H1 (cell line): ENCODE results near the gene SEMA3B. TPM values are rescaled to one million over a fixed set of nuclear protein-coding genes. Genes with fewer than 3 reads are reported as not detected.

Experiments used
- CTCF ChIA-PET: fragments of 300-600 bp; sonication (Branson Sonifier 250); formaldehyde crosslinking; loops from one replicate; lab custom pipeline; 2021; ENCODE audit not compliant: partially characterized antibody; lab: Charles Lee
- POLR2A ChIA-PET: fragments of 300-600 bp; sonication (Branson Sonifier 250); formaldehyde crosslinking; loops from one replicate; lab custom pipeline; 2021; ENCODE audit warnings: inconsistent platforms; ENCODE audit not compliant: partially characterized antibody; lab: Charles Lee
- DNase-seq, 2 experiments: peaks; one replicate each; pipeline versions ENCODE4 v3.0.0 to v3.0.0-alpha.2; 2010 to 2022; ENCODE audit warnings: low spot score in 2 of 2, low read depth in 1 of 2, mixed read lengths in 1 of 2
- FAIRE-seq: peaks from 2 replicates; lab custom pipeline; 2011; peaks lifted over from hg19 to GRCh38; lab: Jason Lieb, UNC
- H2AFZ ChIP-seq: 2 replicates; pipeline ENCODE4 v1.8.1; 2012; ENCODE audit warnings: low read length, inconsistent platforms
- H2AK5ac ChIP-seq: 2 replicates; pipeline ENCODE4 v1.6.1; 2013; ENCODE audit warnings: low read depth, low read length
- H2BK120ac ChIP-seq: replicated peaks from 2 replicates; pipeline ENCODE3; 2013; ENCODE audit warnings: low read depth, low read length, inconsistent platforms
- H2BK12ac ChIP-seq: 2 replicates; pipeline ENCODE4 v1.6.1; 2013; ENCODE audit warnings: low read depth, low read length
- H2BK15ac ChIP-seq: 2 replicates; pipeline ENCODE4 v1.6.1; 2013; ENCODE audit warnings: low read length
- H2BK20ac ChIP-seq: 2 replicates; pipeline ENCODE4 v1.6.1; 2013; ENCODE audit warnings: low read length
- H2BK5ac ChIP-seq: 2 replicates; pipeline ENCODE4 v1.6.1; 2013; ENCODE audit warnings: low read depth, low read length
- H3K14ac ChIP-seq: 2 replicates; pipeline ENCODE4 v1.6.1; 2013; ENCODE audit warnings: inconsistent platforms; ENCODE audit not compliant: insufficient read length
- H3K18ac ChIP-seq: 2 replicates; pipeline ENCODE4 v1.6.1; 2013; ENCODE audit warnings: low read length; ENCODE audit errors: extremely low read depth
- H3K23ac ChIP-seq: 2 replicates; pipeline ENCODE4 v1.6.1; 2013; ENCODE audit warnings: inconsistent platforms; ENCODE audit not compliant: insufficient read length
- H3K23me2 ChIP-seq: 2 replicates; pipeline ENCODE4 v1.6.1; 2013; ENCODE audit warnings: low read depth, low read length
- H3K27ac ChIP-seq: 2 replicates; pipeline ENCODE4 v1.6.1; 2011; ENCODE audit warnings: low read depth, low read length, inconsistent platforms
- H3K27me3 ChIP-seq, 4 experiments: replicated peaks in 1 of 4; 1 replicate in 1 of 4; 2 replicates in 3 of 4; pipeline versions ENCODE4 v1.6.1 to v1.8.1; 2011 to 2013; ENCODE audit warnings: low read length in 3 of 4, mild to moderate bottlenecking in 3 of 4, inconsistent platforms in 2 of 4, mixed read lengths in 2 of 4, moderate library complexity in 1 of 4; ENCODE audit not compliant: control insufficient read depth in 3 of 4, insufficient read depth in 3 of 4; ENCODE audit errors: extremely low read depth in 1 of 4
- H3K36me3 ChIP-seq, 4 experiments: 2 replicates each; pipeline versions ENCODE4 v1.6.1 to v1.8.1; 2011 to 2013; ENCODE audit warnings: mild to moderate bottlenecking in 4 of 4, low read length in 3 of 4, moderate library complexity in 2 of 4, control low read depth in 1 of 4, inconsistent platforms in 1 of 4; ENCODE audit not compliant: insufficient read depth in 4 of 4, control insufficient read depth in 2 of 4
- H3K4ac ChIP-seq: replicated peaks from 2 replicates; pipeline ENCODE3; 2013; ENCODE audit warnings: low read length, low read depth, mixed read lengths, inconsistent platforms; ENCODE audit not compliant: insufficient read length
- H3K4me1 ChIP-seq, 4 experiments: replicated peaks in 1 of 4; 1 replicate in 1 of 4; 2 replicates in 3 of 4; pipeline versions ENCODE4 v1.6.1 to v1.8.1; 2011 to 2013; ENCODE audit warnings: low read length in 3 of 4, inconsistent platforms in 2 of 4, mixed read lengths in 1 of 4; ENCODE audit not compliant: insufficient read depth in 4 of 4, control insufficient read depth in 3 of 4
- H3K4me2 ChIP-seq, 2 experiments: 2 replicates each; pipeline versions ENCODE4 v1.6.1 to v1.8.1; 2011 to 2013; ENCODE audit warnings: low read depth in 2 of 2, low read length in 2 of 2, control low read depth in 1 of 2, inconsistent platforms in 1 of 2, mild to moderate bottlenecking in 1 of 2; ENCODE audit not compliant: insufficient read depth in 1 of 2
- H3K4me3 ChIP-seq, 4 experiments: fragments of 200-600, 300-600 bp in 1 of 4; sonication (generic), shearing (Covaris generic), sonication (Bioruptor Twin) in 1 of 4; 2 replicates each; pipeline versions ENCODE4 v1.5.1 to v1.8.1; 2011 to 2016; ENCODE audit warnings: low read length in 4 of 4, low read depth in 3 of 4, control low read depth in 2 of 4, inconsistent platforms in 2 of 4, mild to moderate bottlenecking in 2 of 4, mixed read lengths in 1 of 4, moderate library complexity in 1 of 4; ENCODE audit not compliant: insufficient read depth in 2 of 4; ENCODE audit errors: extremely low read depth in 1 of 4
- H3K56ac ChIP-seq: replicated peaks from 2 replicates; pipeline ENCODE3; 2013; ENCODE audit warnings: low read depth, mild to moderate bottlenecking, mixed read lengths, low read length, inconsistent platforms; ENCODE audit not compliant: insufficient read length
- H3K79me1 ChIP-seq: 2 replicates; pipeline ENCODE4 v1.6.1; 2013; ENCODE audit warnings: low read depth, low read length, control low read depth
- H3K79me2 ChIP-seq, 2 experiments: 2 replicates each; pipeline versions ENCODE4 v1.6.1 to v1.8.1; 2012 to 2013; ENCODE audit warnings: low read length in 2 of 2, mild to moderate bottlenecking in 2 of 2, inconsistent platforms in 1 of 2; ENCODE audit not compliant: insufficient read depth in 2 of 2, control insufficient read depth in 1 of 2
- H3K9ac ChIP-seq, 4 experiments: replicated peaks in 1 of 4; 1 replicate in 1 of 4; 2 replicates in 3 of 4; pipeline versions ENCODE4 v1.6.1 to v1.8.1; 2011 to 2013; ENCODE audit warnings: low read depth in 3 of 4, low read length in 3 of 4, control low read depth in 2 of 4, mild to moderate bottlenecking in 2 of 4, moderate library complexity in 2 of 4, inconsistent platforms in 1 of 4; ENCODE audit errors: extremely low read depth in 1 of 4
- H3K9me3 ChIP-seq, 2 experiments: 2 replicates each; pipeline versions ENCODE4 v1.6.1 to v1.8.1; 2012 to 2013; ENCODE audit warnings: mild to moderate bottlenecking in 2 of 2, moderate library complexity in 2 of 2, control low read depth in 1 of 2, inconsistent platforms in 1 of 2, low read depth in 1 of 2, low read length in 1 of 2, mixed read lengths in 1 of 2; ENCODE audit not compliant: insufficient read depth in 2 of 2
- H4K20me1 ChIP-seq, 2 experiments: replicated peaks in 1 of 2; 2 replicates each; pipeline versions ENCODE3 to v1.8.1; 2011 to 2013; ENCODE audit warnings: inconsistent platforms in 2 of 2, low read length in 2 of 2, mild to moderate bottlenecking in 1 of 2; ENCODE audit not compliant: insufficient read depth in 2 of 2, control insufficient read depth in 1 of 2
- H4K5ac ChIP-seq: 2 replicates; pipeline ENCODE4 v1.6.1; 2013; ENCODE audit warnings: low read length, low read depth, mixed read lengths, inconsistent platforms; ENCODE audit not compliant: insufficient read length
- H4K8ac ChIP-seq: 2 replicates; pipeline ENCODE4 v1.8.0; 2013; ENCODE audit warnings: mild to moderate bottlenecking, moderate library complexity, low read length, inconsistent platforms; ENCODE audit not compliant: insufficient read depth; ENCODE audit errors: extremely low read depth
- H4K91ac ChIP-seq: replicated peaks from 2 replicates; pipeline ENCODE3; 2013; ENCODE audit warnings: low read length, mixed read lengths, inconsistent platforms; ENCODE audit not compliant: insufficient read length
- MAFK ChIP-seq: IDR thresholded peaks from 2 replicates; pipeline ENCODE4 v1.6.1; 2012; ENCODE audit warnings: low read depth, mild to moderate bottlenecking, improper control_type of control experiment, low read length
- POLR2A ChIP-seq, 2 experiments: IDR thresholded peaks; 1 replicate in 1 of 2; 2 replicates in 1 of 2; pipeline ENCODE4 v1.6.1; 2011; ENCODE audit warnings: low read depth in 2 of 2, low read length in 2 of 2, mild to moderate bottlenecking in 2 of 2; ENCODE audit errors: control extremely low read depth in 1 of 2
- RFX5 ChIP-seq: IDR thresholded peaks from 2 replicates; pipeline ENCODE4 v1.6.1; 2011; ENCODE audit warnings: low read depth, low read length, improper control_type of control experiment, borderline replicate concordance
- RXRA ChIP-seq: IDR thresholded peaks from 2 replicates; pipeline ENCODE4 v1.6.1; 2011; ENCODE audit warnings: low read depth, mild to moderate bottlenecking, low read length, moderate library complexity; ENCODE audit not compliant: insufficient read depth
- SP2 ChIP-seq: IDR thresholded peaks from 2 replicates; pipeline ENCODE4 v1.6.1; 2012; ENCODE audit warnings: mild to moderate bottlenecking, low read length, inconsistent platforms
- WGBS, 2 experiments: shearing (Covaris generic) in 1 of 2; methylation state at CpG; one replicate each; pipeline versions ENCODE4 v1.1.6 to v1.1.7; 2013 to 2015; ENCODE audit warnings: low lambda C conversion rate in 2 of 2, mixed read lengths in 2 of 2, inconsistent platforms in 1 of 2, low coverage in 1 of 2, missing lambda C conversion rate in 1 of 2; ENCODE audit not compliant: insufficient replicate concordance in 2 of 2, insufficient coverage in 1 of 2, insufficient read length in 1 of 2; ENCODE audit errors: extremely low coverage in 1 of 2, missing lambda C conversion rate in 1 of 2; 5-methylcytosine and 5-hydroxymethylcytosine counted together
- polyA plus RNA-seq, 7 experiments: library from polyadenylated mRNA; depleted of rRNA in 3 of 7; stranded (reverse) in 5 of 7; unstranded in 2 of 7; fragments of >200 nt in 5 of 7; fragments of 200-250 nt in 2 of 7; gene quantifications; 1 replicate in 5 of 7; 2 replicates in 1 of 7; 4 replicates in 1 of 7; pipeline versions ENCODE4 v1.2.1 to v1.2.3, GENCODE V29; 2011 to 2013; ENCODE audit warnings: missing spikeins in 2 of 7, mixed read lengths in 2 of 7
- total RNA-seq: library from RNA; stranded (reverse); fragmentation: NEBNext Ultra II Directional; extraction: Animal tissue kit (Norgen Biotek cat#: 25700); gene quantifications from 2 replicates; pipeline ENCODE4 v1.2.1, GENCODE V29; 2021
- TF ChIP-seq, protein P1 (sequence below), 3 experiments: IDR thresholded peaks; 1 replicate in 2 of 3; 2 replicates in 1 of 3; pipeline versions ENCODE4 v1.5.1 to v1.6.1; 2011; ENCODE audit warnings: low read length in 3 of 3, mild to moderate bottlenecking in 3 of 3, inconsistent platforms in 2 of 3, low read depth in 1 of 3, moderate library complexity in 1 of 3; ENCODE audit not compliant: insufficient read depth in 1 of 3; ENCODE audit errors: control extremely low read depth in 1 of 3
- TF ChIP-seq, protein P2 (sequence below): IDR thresholded peaks from 2 replicates; pipeline ENCODE4 v1.6.1; 2011; ENCODE audit warnings: low read length, improper control_type of control experiment

Gene SEMA3B
- total and polyA plus RNA-seq, 2 of the 8 experiments (the other 6 are each of a cell fraction or from before 2014, with no cell fraction given), result 3.0 to 4.7 TPM

DNA sequence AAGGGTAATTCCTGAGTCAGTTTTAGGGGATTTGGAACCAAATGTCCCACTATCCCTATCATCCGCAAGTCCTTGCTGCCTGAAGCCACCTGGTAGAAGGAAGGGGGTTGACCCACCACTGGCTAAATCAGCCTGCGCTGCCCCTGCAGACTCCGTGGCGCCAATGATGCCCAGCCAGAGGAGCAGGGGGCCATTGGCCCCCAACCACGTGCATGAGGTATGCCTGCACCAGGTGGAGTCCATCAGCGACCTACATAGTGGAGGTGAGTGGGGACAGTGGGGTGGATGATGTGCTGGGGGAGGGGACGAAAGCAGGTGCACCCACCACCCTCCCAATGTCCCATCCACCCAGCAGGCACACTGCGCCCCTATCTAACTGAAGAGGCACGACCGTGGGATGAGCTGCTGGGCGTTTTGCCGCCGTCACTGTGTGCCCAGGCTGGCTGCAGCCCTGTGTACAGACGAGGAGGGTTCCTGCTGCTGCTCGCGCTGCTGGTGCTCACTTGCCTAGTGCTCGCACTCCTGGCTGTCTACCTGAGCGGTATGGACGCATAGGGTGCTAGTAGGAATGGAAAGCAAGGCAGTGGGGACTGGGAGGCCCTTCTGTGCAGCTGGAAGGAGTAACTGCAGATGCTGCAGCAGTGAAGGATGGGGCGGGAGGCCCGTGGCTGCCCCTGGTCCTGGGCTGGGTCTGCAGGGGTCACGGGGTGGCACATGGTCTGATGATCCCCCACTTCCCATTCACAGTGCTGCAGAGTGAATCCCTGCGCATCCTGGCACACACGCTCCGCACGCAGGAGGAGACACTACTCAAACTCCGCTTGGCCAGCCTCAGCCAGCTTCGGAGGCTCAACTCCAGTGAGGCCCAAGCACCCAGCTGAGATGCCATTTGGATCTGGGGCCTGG lies 17.6 kb downstream of the SEMA3B start:
- H3K27me3 ChIP-seq, result no peaks in the 10 kb centered on the region; a peak in 1 of 7 replicates
- H2BK20ac ChIP-seq, result no peak overlapping the region
- H3K23ac ChIP-seq, result no peak overlapping the region
- H4K8ac ChIP-seq, result no peak overlapping the region
- H2BK12ac ChIP-seq, result no peak overlapping the region
- DNase-seq, result no peak
- peaks cover 16 to 29% (median 22%) of the 10 kb centered on the region in 4 experiments for H3K36me3 ChIP-seq
- peaks cover 0 to 13% of the 10 kb centered on the region in 2 experiments for H4K20me1 ChIP-seq
- H3K23me2 ChIP-seq, result peaks cover 5% of the 10 kb centered on the region
- H3K18ac ChIP-seq, result no peak overlapping the region
- no peak overlapping the region for H2AFZ ChIP-seq
- no peak overlapping the region for H2AK5ac ChIP-seq
- H2BK15ac ChIP-seq, result no peak overlapping the region
- no peaks in the 10 kb centered on the region for H3K9me3 ChIP-seq
- no peak overlapping the region for H3K4ac ChIP-seq
- no peak overlapping the region for H3K56ac ChIP-seq
- WGBS, 2 experiments, result 95% methylated on average over 28 of the region's 28 CpGs; no CpG with 5 or more reads in 1 of the 2 experiments
- CTCF ChIA-PET, result interaction anchor here (0.5 to 2.0 kb wide), 5 partner anchors 7 to 328 kb away, joined by 3 to 7 read pairs (median 5); no protein-coding TSS in a partner anchor
- H3K9ac ChIP-seq, result no peak overlapping the region
- no peak overlapping the region for H3K27ac ChIP-seq
- H3K14ac ChIP-seq, result no peak overlapping the region
- peaks cover 0 to 12% of the 10 kb centered on the region in 2 experiments; a peak in 3 of 4 replicates for H3K79me2 ChIP-seq
- no peak overlapping the region for H4K91ac ChIP-seq
- H3K4me3 ChIP-seq, result no peak overlapping the region
- H4K5ac ChIP-seq, result no peak overlapping the region
- H3K79me1 ChIP-seq, result peaks cover 6% of the 10 kb centered on the region; the same call in 1 of the 2 replicates
- no peak for FAIRE-seq
- H3K4me1 ChIP-seq, result peaks cover 0 to under 1% (median under 1%) of the 10 kb centered on the region in 4 experiments; a peak in 3 of 7 replicates
- H2BK120ac ChIP-seq, result no peak overlapping the region
- H3K4me2 ChIP-seq, result no peak overlapping the region
- H2BK5ac ChIP-seq, result no peak overlapping the region
- POLR2A ChIA-PET, result interaction anchor here (1.7 to 6.8 kb wide), 2 partner anchors 8 to 16 kb away, joined by 3 to 122 read pairs; partner anchors contain the start of gene LSMEM2
- TF ChIP-seq SP2 (no peak), RXRA (no peak), POLR2A (IDR thresholded peaks at IDR 0.05; ENCODE audit: control extremely low read depth in 1 of 2, low read depth in 2 of 2, low read length in 2 of 2) (no peak), RFX5 (no peak), MAFK (no peak)
- TF ChIP-seq, protein P1, sequence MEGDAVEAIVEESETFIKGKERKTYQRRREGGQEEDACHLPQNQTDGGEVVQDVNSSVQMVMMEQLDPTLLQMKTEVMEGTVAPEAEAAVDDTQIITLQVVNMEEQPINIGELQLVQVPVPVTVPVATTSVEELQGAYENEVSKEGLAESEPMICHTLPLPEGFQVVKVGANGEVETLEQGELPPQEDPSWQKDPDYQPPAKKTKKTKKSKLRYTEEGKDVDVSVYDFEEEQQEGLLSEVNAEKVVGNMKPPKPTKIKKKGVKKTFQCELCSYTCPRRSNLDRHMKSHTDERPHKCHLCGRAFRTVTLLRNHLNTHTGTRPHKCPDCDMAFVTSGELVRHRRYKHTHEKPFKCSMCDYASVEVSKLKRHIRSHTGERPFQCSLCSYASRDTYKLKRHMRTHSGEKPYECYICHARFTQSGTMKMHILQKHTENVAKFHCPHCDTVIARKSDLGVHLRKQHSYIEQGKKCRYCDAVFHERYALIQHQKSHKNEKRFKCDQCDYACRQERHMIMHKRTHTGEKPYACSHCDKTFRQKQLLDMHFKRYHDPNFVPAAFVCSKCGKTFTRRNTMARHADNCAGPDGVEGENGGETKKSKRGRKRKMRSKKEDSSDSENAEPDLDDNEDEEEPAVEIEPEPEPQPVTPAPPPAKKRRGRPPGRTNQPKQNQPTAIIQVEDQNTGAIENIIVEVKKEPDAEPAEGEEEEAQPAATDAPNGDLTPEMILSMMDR (IDR thresholded peaks at IDR 0.05; ENCODE audit: control extremely low read depth in 1 of 3, insufficient read depth in 1 of 3, low read depth in 1 of 3, low read length in 3 of 3), result no peak
- TF ChIP-seq, protein P2, sequence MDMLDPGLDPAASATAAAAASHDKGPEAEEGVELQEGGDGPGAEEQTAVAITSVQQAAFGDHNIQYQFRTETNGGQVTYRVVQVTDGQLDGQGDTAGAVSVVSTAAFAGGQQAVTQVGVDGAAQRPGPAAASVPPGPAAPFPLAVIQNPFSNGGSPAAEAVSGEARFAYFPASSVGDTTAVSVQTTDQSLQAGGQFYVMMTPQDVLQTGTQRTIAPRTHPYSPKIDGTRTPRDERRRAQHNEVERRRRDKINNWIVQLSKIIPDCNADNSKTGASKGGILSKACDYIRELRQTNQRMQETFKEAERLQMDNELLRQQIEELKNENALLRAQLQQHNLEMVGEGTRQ, result no peak
